Heart right ventricle (tissue), 16 donors: ENCODE data around the gene TP53I3. TPM values are rescaled to one million over a fixed set of nuclear protein-coding genes. Genes with fewer than 3 reads are reported as not detected.
"Not testable (repeated sequence)": the region's sequence is repeated elsewhere in the genome, so short reads cannot be mapped to it uniquely, and the experiment has no call there.

Source experiments
- ATAC-seq, 8 donors: fragments of 200-7000 bp; cut with Tn5 transposase; one replicate each; pipeline ENCODE4 v1.9.1; 2020; ENCODE audit warnings: mild to moderate bottlenecking in 8 of 8, moderate library complexity in 8 of 8, moderate number of reproducible peaks in 1 of 8
- DNase-seq, 2 donors: peaks; one replicate each; pipeline ENCODE4 v3.0.0-alpha.2; 2020
- H3K27ac ChIP-seq, 10 donors: fragments of 200-600 bp; sonication (generic) in 2 of 10; one replicate each; pipeline versions ENCODE4 v1.5.0 to v1.8.0; 2020 to 2022; ENCODE audit warnings: mild to moderate bottlenecking in 3 of 10
- H3K27me3 ChIP-seq, 7 donors: fragments of 200-600 bp; one replicate each; pipeline ENCODE4 v1.8.0; 2021 to 2022; ENCODE audit warnings: mild to moderate bottlenecking in 2 of 7
- H3K36me3 ChIP-seq, 9 donors: fragments of 200-600 bp; sonication (generic) in 1 of 9; one replicate each; pipeline versions ENCODE4 v1.5.0 to v1.8.0; 2020 to 2022; ENCODE audit warnings: mild to moderate bottlenecking in 2 of 9
- H3K4me1 ChIP-seq, 9 donors: fragments of 200-600 bp; sonication (generic) in 1 of 9; one replicate each; pipeline versions ENCODE4 v1.5.0 to v1.8.0; 2020 to 2022; ENCODE audit warnings: mild to moderate bottlenecking in 4 of 9
- H3K4me3 ChIP-seq, 10 donors: fragments of 200-600 bp; sonication (generic) in 2 of 10; one replicate each; pipeline versions ENCODE4 v1.5.0 to v1.8.0; 2020 to 2022; ENCODE audit warnings: mild to moderate bottlenecking in 7 of 10, moderate library complexity in 2 of 10
- H3K9me3 ChIP-seq, 11 donors: fragments of 200-600 bp in 10 of 11; sonication (generic) in 2 of 11; one replicate each; pipeline versions ENCODE4 v1.5.0 to v1.8.0; 2013 to 2022; ENCODE audit warnings: mild to moderate bottlenecking in 2 of 11, control low read depth in 1 of 11, moderate library complexity in 1 of 11
- CTCF ChIP-seq, 9 donors: fragments of 200-600 bp; sonication (generic) in 2 of 9; IDR thresholded peaks; one replicate each; pipeline versions ENCODE4 v1.5.0 to v1.8.0; 2021 to 2022; ENCODE audit warnings: antibody characterized with exemption in 9 of 9, mild to moderate bottlenecking in 5 of 9, moderate library complexity in 1 of 9
- WGBS, 2 donors: extraction: QIAGEN DNeasy Blood & Tissue Kit; methylation state at CpG; one replicate each; pipeline ENCODE4 v1.1.7; 2013; ENCODE audit warnings: inconsistent platforms in 1 of 2; 5-methylcytosine and 5-hydroxymethylcytosine counted together
- intact Hi-C, 10 donors: fragments of 100-400 bp; cut with DNase I; formaldehyde crosslinking; loops; one replicate each; pipeline versions ENCODE4 v1.11.1 to v1.14.2; 2022
- polyA plus RNA-seq, 2 donors: library from polyadenylated mRNA; stranded (reverse); fragments of 200-250 nt; gene quantifications; one replicate each; pipeline ENCODE4 v1.2.3, GENCODE V29; 2013
- total RNA-seq, 10 donors: library from RNA; stranded (reverse); fragmentation: NEBNext Ultra II Directional in 3 of 10; extraction: Animal tissue kit (Norgen Biotek cat#: 25700) in 3 of 10; gene quantifications; one replicate each; pipeline versions ENCODE4 v1.2.1 to v1.2.4, GENCODE V29; 2021 to 2023
- donor health status: Arrhythmogenic right ventricular cardiomyopathy.
- donor health status: ischemic (EF 13 %, LVEDD 7.1; RV severe dilation, severe dysfunction).
- donor health status: healthy with polysubstance abuse.
- donor health status: DM: no; HTN: yes; CAD: no.
- donor health status: DM: no; HTN: no; CAD: no.
- donor health status: ischemic (EF 25% LVEDD 6.9; RV normal size, moderate dysfunction).
- donor health status: ischemic (EF 25% LVEDD 5.7; RV mildly dilated, moderate dysfunction).
- donor health status: healthy.
- donor health status: DM: yes; HTN: yes; CAD: no.
- donor health status: Ischemic cardiomyopathy.
- donor health status: ischemic (EF 35%, LVEDD 5.7; RV mildly dilated, moderate dysfunction).
- donor health status: nonischemic (EF 11% LVEDD 7.7; RV severe dilation, severe dysfunction).
- donor health status: DM: yes; HTN: yes; CAD: no.
- donor health status: PGD.
- donor health status: ischemic (EF 29% LVEDD 5.4; RV normal size, mild dysfunction).
- donor health status: nonischemic (EF 23%, LVEDD 6.1; RV moderate dilation, normal function).

The TP53I3 gene
- total and polyA plus RNA-seq, 12 donors, result 8.7 to 18.3 (median 13.5) TPM

- DNase-seq (no peak), ATAC-seq (peak in 7 of 8 donors; percentile 43 to 83 (median 64))
- H3K9me3 ChIP-seq, result peaks cover 0 to 29% (median 0%) of the 10 kb centered on the region in 11 donors
- intact Hi-C loops, result no loop called here
- TF ChIP-seq CTCF (IDR thresholded peaks at IDR 0.05), result no peak
- peaks cover 0 to 10% (median 0%) of the 10 kb centered on the region in 9 donors for H3K36me3 ChIP-seq
- 38 to 46% methylated on average over 2 of the region's 2 CpGs for WGBS, 2 donors
- H3K4me3 ChIP-seq, result no peak overlapping the region
- H3K4me1 ChIP-seq, result peaks cover 0 to 12% (median 0%) of the 10 kb centered on the region in 9 donors
- H3K27me3 ChIP-seq, result no peaks in the 10 kb centered on the region
- H3K27ac ChIP-seq, result peak overlapping the region in 6 of 10 donors; percentile 10 to 59 (median 16)
These were observed 26.8 kb upstream of the TP53I3 start for GRCh38 chr2:24111407-24111901.

GRCh38 chr2:24110660-24111303 is 26.1 kb upstream of the TP53I3 start:
- H3K27me3 ChIP-seq, result no peaks in the 10 kb centered on the region
- no peak for TF ChIP-seq CTCF (IDR thresholded peaks at IDR 0.05)
- peaks cover 0 to 29% (median 0%) of the 10 kb centered on the region in 11 donors for H3K9me3 ChIP-seq
- ATAC-seq, result peak in 5 of 8 donors; percentile 14 to 33 (median 30)
- no peak for DNase-seq
- 78 to 85% methylated on average over 7 of the region's 7 CpGs for WGBS, 2 donors
- H3K4me3 ChIP-seq, result no peak overlapping the region
- peaks cover 0 to 10% (median 0%) of the 10 kb centered on the region in 9 donors for H3K36me3 ChIP-seq
- H3K27ac ChIP-seq, result peak overlapping the region in 3 of 10 donors; percentile 12 to 59 (median 17)
- intact Hi-C loops, result no loop called here
- peaks cover 0 to 12% (median 0%) of the 10 kb centered on the region in 9 donors for H3K4me1 ChIP-seq

- DNase-seq, H3K4me3 ChIP-seq, H3K36me3 ChIP-seq, H3K27ac ChIP-seq, intact Hi-C loops, H3K27me3 ChIP-seq, ATAC-seq: not testable (repeated sequence)
- Histone ChIP-seq H3K4me1 (peaks cover 0 to 12% (median 0%) of the 10 kb centered on the region in 9 donors), H3K9me3 (peaks cover 0 to 23% (median 0%) of the 10 kb centered on the region in 11 donors)
- WGBS, 2 donors, result 98 to 100% methylated on average over 1 of the region's 1 CpG
These were observed 24.8 kb upstream of the TP53I3 start for GRCh38 chr2:24109431-24109830.

GRCh38 chr2:24107336-24107735 is 22.7 kb upstream of the TP53I3 start:
- Histone ChIP-seq H3K36me3 (peaks cover 0 to 13% (median 0%) of the 10 kb centered on the region in 9 donors), H3K4me1 (peaks cover 0 to 12% (median 0%) of the 10 kb centered on the region in 9 donors), H3K27ac (no peak overlapping the region), H3K27me3 (no peaks in the 10 kb centered on the region), H3K9me3 (peaks cover 0 to 19% (median 0%) of the 10 kb centered on the region in 11 donors), H3K4me3 (no peak overlapping the region)
- TF ChIP-seq CTCF (IDR thresholded peaks at IDR 0.05), result no peak
- WGBS, 2 donors, result 53 to 100% methylated on average over 1 of the region's 1 CpG
- DNase-seq (no peak), ATAC-seq (no peak)
- intact Hi-C loops, result no loop called here

DNA sequence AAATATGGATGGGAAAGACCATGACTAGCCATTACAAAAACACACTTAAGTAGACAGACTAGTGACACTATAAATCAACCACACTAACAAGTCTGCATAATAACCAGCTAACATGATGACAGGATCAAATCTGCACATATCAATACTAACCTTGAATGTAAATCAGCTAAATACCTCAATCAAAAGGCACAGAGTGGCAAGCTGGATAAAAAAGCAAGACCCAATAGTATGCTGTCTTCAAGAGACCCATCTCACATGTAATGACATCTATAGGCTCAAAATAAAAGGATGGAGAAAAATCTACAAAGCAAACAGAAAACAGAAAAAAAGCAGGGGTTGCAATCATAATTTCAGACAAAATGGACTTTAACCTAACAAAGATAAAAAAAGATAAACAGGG is 22.2 kb upstream of the TP53I3 start:
- Histone ChIP-seq H3K27me3 (no peaks in the 10 kb centered on the region), H3K9me3 (peaks cover 0 to 19% (median 0%) of the 10 kb centered on the region in 11 donors), H3K36me3 (peaks cover 0 to 13% (median 0%) of the 10 kb centered on the region in 9 donors), H3K4me3 (no peak overlapping the region), H3K27ac (no peak overlapping the region), H3K4me1 (peaks cover 0 to 12% (median 0%) of the 10 kb centered on the region in 9 donors)
- ATAC-seq (no peak), DNase-seq (no peak)
- intact Hi-C loops, result no loop called here
- TF ChIP-seq CTCF (IDR thresholded peaks at IDR 0.05), result no peak
